ENCODE data around the gene VARS2. TPM values are rescaled to one million over a fixed set of nuclear protein-coding genes. Genes with fewer than 3 reads are reported as not detected.

VARS2 gene
- polyA plus RNA-seq, 1 of the 3 experiments (the other 2 are of a cell fraction), result 31.2 TPM

Small RNA genes within 50 kb of the gene (small RNA-seq; reads per million reads assigned to genes)
- 0 reads per million in 7 experiments for gene RF00019

Other genes starting within 250 kb of the VARS2 start
- gene DHX16, start 241.2 kb upstream of the VARS2 start, polyA plus RNA-seq (2012; rRNA removed), result 59.8 and 63.3 TPM in 2 replicates
- gene PPP1R18, start 227.6 kb upstream of the VARS2 start, polyA plus RNA-seq (2012; rRNA removed), result 57.3 and 73.2 TPM in 2 replicates
- 19.7 and 26.8 TPM in 2 replicates for gene NRM, start 223.3 kb upstream of the VARS2 start, polyA plus RNA-seq (2012; rRNA removed)
- 5.9 and 10.4 TPM in 2 replicates for gene MDC1, start 197.0 kb upstream of the VARS2 start, polyA plus RNA-seq (2012; rRNA removed)
- 1,037 and 1,093 TPM in 2 replicates for gene TUBB, start 193.9 kb upstream of the VARS2 start, polyA plus RNA-seq (2012; rRNA removed)
- 457 and 462 TPM in 2 replicates for gene FLOT1, start 171.6 kb upstream of the VARS2 start, polyA plus RNA-seq (2012; rRNA removed)
- 12.9 and 14.0 TPM in 2 replicates for gene IER3, start 169.7 kb upstream of the VARS2 start, polyA plus RNA-seq (2012; rRNA removed)
- 40.2 and 52.8 TPM in 2 replicates for gene DDR1, start 29.7 kb upstream of the VARS2 start, polyA plus RNA-seq (2012; rRNA removed)
- 30.7 and 34.9 TPM in 2 replicates for gene GTF2H4, start 6.0 kb upstream of the VARS2 start, polyA plus RNA-seq (2012; rRNA removed)
- gene SFTA2, start 17.9 kb downstream of the VARS2 start, polyA plus RNA-seq (2012; rRNA removed), result not detected in 2 replicates
- not detected in 2 replicates for gene MUCL3, start 26.7 kb downstream of the VARS2 start, polyA plus RNA-seq (2012; rRNA removed)
- not detected in 2 replicates for gene MUC21, start 69.5 kb downstream of the VARS2 start, polyA plus RNA-seq (2012; rRNA removed)
- gene MUC22, start 96.2 kb downstream of the VARS2 start, polyA plus RNA-seq (2012; rRNA removed), result 0.12 and 0.13 TPM in 2 replicates
- not detected in 2 replicates for gene C6orf15, start 198.3 kb downstream of the VARS2 start, polyA plus RNA-seq (2012; rRNA removed)
- gene PSORS1C1, start 200.6 kb downstream of the VARS2 start, polyA plus RNA-seq (2012; rRNA removed), result 3.0 and 3.1 TPM in 2 replicates
- gene CDSN, start 206.2 kb downstream of the VARS2 start, polyA plus RNA-seq (2012; rRNA removed), result 0.02 TPM in 1 of 2 replicates, not detected in the other
- not detected in 2 replicates for gene PSORS1C2, start 224.8 kb downstream of the VARS2 start, polyA plus RNA-seq (2012; rRNA removed)
- 15.5 and 18.7 TPM in 2 replicates for gene CCHCR1, start 243.6 kb downstream of the VARS2 start, polyA plus RNA-seq (2012; rRNA removed)
- 7.0 and 9.3 TPM in 2 replicates for gene TCF19, start 244.4 kb downstream of the VARS2 start, polyA plus RNA-seq (2012; rRNA removed)